HG03196 (cell line): ENCODE results near the gene NAA60.

Experiments
- ATAC-seq: cut with Tn5 transposase; IDR thresholded peaks from one replicate; pipeline ENCODE4 v1.9.1; 2021; ENCODE audit not compliant: unreplicated experiment

The NAA60 gene

DNA sequence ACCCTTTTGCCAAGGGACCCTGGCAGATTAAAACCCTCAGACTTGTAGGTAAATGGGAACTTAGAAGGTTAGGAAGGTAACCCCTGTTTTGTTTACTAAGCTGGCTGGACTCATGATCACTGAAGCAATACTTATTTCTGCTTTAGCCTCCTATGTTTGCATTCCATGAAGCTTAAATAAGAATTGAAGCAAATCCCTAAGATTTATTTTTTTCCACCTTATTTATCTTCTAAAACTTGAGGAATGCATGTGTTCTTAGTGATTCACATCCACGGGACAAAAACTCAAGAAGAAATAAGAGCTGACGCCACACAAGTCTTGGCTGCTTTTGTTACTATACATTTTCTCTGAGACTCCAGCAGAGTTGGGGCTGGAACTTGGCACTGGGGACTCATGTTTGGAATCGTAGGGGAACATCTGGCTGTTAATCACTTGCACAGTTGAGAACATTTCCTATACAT, 92.8 kb downstream of the NAA60 start:
- no peak for ATAC-seq
